H1 (cell line): ENCODE measurements around the gene CACNG4. TPM values are rescaled to one million over a fixed set of nuclear protein-coding genes. Genes with fewer than 3 reads are reported as not detected.

Source experiments
- CTCF ChIA-PET: fragments of 300-600 bp; sonication (Branson Sonifier 250); formaldehyde crosslinking; loops from one replicate; lab custom pipeline; 2021; ENCODE audit not compliant: partially characterized antibody; lab: Charles Lee
- POLR2A ChIA-PET: fragments of 300-600 bp; sonication (Branson Sonifier 250); formaldehyde crosslinking; loops from one replicate; lab custom pipeline; 2021; ENCODE audit warnings: inconsistent platforms; ENCODE audit not compliant: partially characterized antibody; lab: Charles Lee
- DNase-seq, 2 experiments: peaks; one replicate each; pipeline versions ENCODE4 v3.0.0 to v3.0.0-alpha.2; 2010 to 2022; ENCODE audit warnings: low spot score in 2 of 2, low read depth in 1 of 2, mixed read lengths in 1 of 2
- FAIRE-seq: peaks from 2 replicates; lab custom pipeline; 2011; peaks lifted over from hg19 to GRCh38; lab: Jason Lieb, UNC
- H2AFZ ChIP-seq: 2 replicates; pipeline ENCODE4 v1.8.1; 2012; ENCODE audit warnings: low read length, inconsistent platforms
- H2AK5ac ChIP-seq: 2 replicates; pipeline ENCODE4 v1.6.1; 2013; ENCODE audit warnings: low read depth, low read length
- H2BK120ac ChIP-seq: replicated peaks from 2 replicates; pipeline ENCODE3; 2013; ENCODE audit warnings: low read depth, low read length, inconsistent platforms
- H2BK12ac ChIP-seq: 2 replicates; pipeline ENCODE4 v1.6.1; 2013; ENCODE audit warnings: low read depth, low read length
- H2BK15ac ChIP-seq: 2 replicates; pipeline ENCODE4 v1.6.1; 2013; ENCODE audit warnings: low read length
- H2BK20ac ChIP-seq: 2 replicates; pipeline ENCODE4 v1.6.1; 2013; ENCODE audit warnings: low read length
- H2BK5ac ChIP-seq: 2 replicates; pipeline ENCODE4 v1.6.1; 2013; ENCODE audit warnings: low read depth, low read length
- H3K14ac ChIP-seq: 2 replicates; pipeline ENCODE4 v1.6.1; 2013; ENCODE audit warnings: inconsistent platforms; ENCODE audit not compliant: insufficient read length
- H3K18ac ChIP-seq: 2 replicates; pipeline ENCODE4 v1.6.1; 2013; ENCODE audit warnings: low read length; ENCODE audit errors: extremely low read depth
- H3K23ac ChIP-seq: 2 replicates; pipeline ENCODE4 v1.6.1; 2013; ENCODE audit warnings: inconsistent platforms; ENCODE audit not compliant: insufficient read length
- H3K23me2 ChIP-seq: 2 replicates; pipeline ENCODE4 v1.6.1; 2013; ENCODE audit warnings: low read depth, low read length
- H3K27ac ChIP-seq: 2 replicates; pipeline ENCODE4 v1.6.1; 2011; ENCODE audit warnings: low read depth, low read length, inconsistent platforms
- H3K27me3 ChIP-seq, 4 experiments: replicated peaks in 1 of 4; 1 replicate in 1 of 4; 2 replicates in 3 of 4; pipeline versions ENCODE4 v1.6.1 to v1.8.1; 2011 to 2013; ENCODE audit warnings: low read length in 3 of 4, mild to moderate bottlenecking in 3 of 4, inconsistent platforms in 2 of 4, mixed read lengths in 2 of 4, moderate library complexity in 1 of 4; ENCODE audit not compliant: control insufficient read depth in 3 of 4, insufficient read depth in 3 of 4; ENCODE audit errors: extremely low read depth in 1 of 4
- H3K36me3 ChIP-seq, 4 experiments: 2 replicates each; pipeline versions ENCODE4 v1.6.1 to v1.8.1; 2011 to 2013; ENCODE audit warnings: mild to moderate bottlenecking in 4 of 4, low read length in 3 of 4, moderate library complexity in 2 of 4, control low read depth in 1 of 4, inconsistent platforms in 1 of 4; ENCODE audit not compliant: insufficient read depth in 4 of 4, control insufficient read depth in 2 of 4
- H3K4ac ChIP-seq: replicated peaks from 2 replicates; pipeline ENCODE3; 2013; ENCODE audit warnings: low read length, low read depth, mixed read lengths, inconsistent platforms; ENCODE audit not compliant: insufficient read length
- H3K4me1 ChIP-seq, 4 experiments: replicated peaks in 1 of 4; 1 replicate in 1 of 4; 2 replicates in 3 of 4; pipeline versions ENCODE4 v1.6.1 to v1.8.1; 2011 to 2013; ENCODE audit warnings: low read length in 3 of 4, inconsistent platforms in 2 of 4, mixed read lengths in 1 of 4; ENCODE audit not compliant: insufficient read depth in 4 of 4, control insufficient read depth in 3 of 4
- H3K4me2 ChIP-seq, 2 experiments: 2 replicates each; pipeline versions ENCODE4 v1.6.1 to v1.8.1; 2011 to 2013; ENCODE audit warnings: low read depth in 2 of 2, low read length in 2 of 2, control low read depth in 1 of 2, inconsistent platforms in 1 of 2, mild to moderate bottlenecking in 1 of 2; ENCODE audit not compliant: insufficient read depth in 1 of 2
- H3K4me3 ChIP-seq, 4 experiments: fragments of 200-600, 300-600 bp in 1 of 4; sonication (generic), shearing (Covaris generic), sonication (Bioruptor Twin) in 1 of 4; 2 replicates each; pipeline versions ENCODE4 v1.5.1 to v1.8.1; 2011 to 2016; ENCODE audit warnings: low read length in 4 of 4, low read depth in 3 of 4, control low read depth in 2 of 4, inconsistent platforms in 2 of 4, mild to moderate bottlenecking in 2 of 4, mixed read lengths in 1 of 4, moderate library complexity in 1 of 4; ENCODE audit not compliant: insufficient read depth in 2 of 4; ENCODE audit errors: extremely low read depth in 1 of 4
- H3K56ac ChIP-seq: replicated peaks from 2 replicates; pipeline ENCODE3; 2013; ENCODE audit warnings: low read depth, mild to moderate bottlenecking, mixed read lengths, low read length, inconsistent platforms; ENCODE audit not compliant: insufficient read length
- H3K79me1 ChIP-seq: 2 replicates; pipeline ENCODE4 v1.6.1; 2013; ENCODE audit warnings: low read depth, low read length, control low read depth
- H3K79me2 ChIP-seq, 2 experiments: 2 replicates each; pipeline versions ENCODE4 v1.6.1 to v1.8.1; 2012 to 2013; ENCODE audit warnings: low read length in 2 of 2, mild to moderate bottlenecking in 2 of 2, inconsistent platforms in 1 of 2; ENCODE audit not compliant: insufficient read depth in 2 of 2, control insufficient read depth in 1 of 2
- H3K9ac ChIP-seq, 4 experiments: replicated peaks in 1 of 4; 1 replicate in 1 of 4; 2 replicates in 3 of 4; pipeline versions ENCODE4 v1.6.1 to v1.8.1; 2011 to 2013; ENCODE audit warnings: low read depth in 3 of 4, low read length in 3 of 4, control low read depth in 2 of 4, mild to moderate bottlenecking in 2 of 4, moderate library complexity in 2 of 4, inconsistent platforms in 1 of 4; ENCODE audit errors: extremely low read depth in 1 of 4
- H3K9me3 ChIP-seq, 2 experiments: 2 replicates each; pipeline versions ENCODE4 v1.6.1 to v1.8.1; 2012 to 2013; ENCODE audit warnings: mild to moderate bottlenecking in 2 of 2, moderate library complexity in 2 of 2, control low read depth in 1 of 2, inconsistent platforms in 1 of 2, low read depth in 1 of 2, low read length in 1 of 2, mixed read lengths in 1 of 2; ENCODE audit not compliant: insufficient read depth in 2 of 2
- H4K20me1 ChIP-seq, 2 experiments: replicated peaks in 1 of 2; 2 replicates each; pipeline versions ENCODE3 to v1.8.1; 2011 to 2013; ENCODE audit warnings: inconsistent platforms in 2 of 2, low read length in 2 of 2, mild to moderate bottlenecking in 1 of 2; ENCODE audit not compliant: insufficient read depth in 2 of 2, control insufficient read depth in 1 of 2
- H4K5ac ChIP-seq: 2 replicates; pipeline ENCODE4 v1.6.1; 2013; ENCODE audit warnings: low read length, low read depth, mixed read lengths, inconsistent platforms; ENCODE audit not compliant: insufficient read length
- H4K8ac ChIP-seq: 2 replicates; pipeline ENCODE4 v1.8.0; 2013; ENCODE audit warnings: mild to moderate bottlenecking, moderate library complexity, low read length, inconsistent platforms; ENCODE audit not compliant: insufficient read depth; ENCODE audit errors: extremely low read depth
- H4K91ac ChIP-seq: replicated peaks from 2 replicates; pipeline ENCODE3; 2013; ENCODE audit warnings: low read length, mixed read lengths, inconsistent platforms; ENCODE audit not compliant: insufficient read length
- NANOG ChIP-seq: IDR thresholded peaks from 2 replicates; pipeline ENCODE4 v1.6.1; 2011; ENCODE audit warnings: low read length, low read depth, mild to moderate bottlenecking, inconsistent platforms; ENCODE audit not compliant: insufficient read depth, poor library complexity, severe bottlenecking
- TAF1 ChIP-seq: IDR thresholded peaks from 2 replicates; pipeline ENCODE4 v1.6.1; 2011; ENCODE audit warnings: mild to moderate bottlenecking, low read depth, low read length
- WGBS, 2 experiments: shearing (Covaris generic) in 1 of 2; methylation state at CpG; one replicate each; pipeline versions ENCODE4 v1.1.6 to v1.1.7; 2013 to 2015; ENCODE audit warnings: low lambda C conversion rate in 2 of 2, mixed read lengths in 2 of 2, inconsistent platforms in 1 of 2, low coverage in 1 of 2, missing lambda C conversion rate in 1 of 2; ENCODE audit not compliant: insufficient replicate concordance in 2 of 2, insufficient coverage in 1 of 2, insufficient read length in 1 of 2; ENCODE audit errors: extremely low coverage in 1 of 2, missing lambda C conversion rate in 1 of 2; 5-methylcytosine and 5-hydroxymethylcytosine counted together
- polyA plus RNA-seq, 7 experiments: library from polyadenylated mRNA; depleted of rRNA in 3 of 7; stranded (reverse) in 5 of 7; unstranded in 2 of 7; fragments of >200 nt in 5 of 7; fragments of 200-250 nt in 2 of 7; gene quantifications; 1 replicate in 5 of 7; 2 replicates in 1 of 7; 4 replicates in 1 of 7; pipeline versions ENCODE4 v1.2.1 to v1.2.3, GENCODE V29; 2011 to 2013; ENCODE audit warnings: missing spikeins in 2 of 7, mixed read lengths in 2 of 7
- total RNA-seq: library from RNA; stranded (reverse); fragmentation: NEBNext Ultra II Directional; extraction: Animal tissue kit (Norgen Biotek cat#: 25700); gene quantifications from 2 replicates; pipeline ENCODE4 v1.2.1, GENCODE V29; 2021

CACNG4 gene
- total and polyA plus RNA-seq, 2 of the 8 experiments (the other 6 are each of a cell fraction or from before 2014, with no cell fraction given): 3.6 to 5.6 TPM

- Histone ChIP-seq H3K56ac (no peak overlapping the region), H3K79me1 (no peaks in the 10 kb centered on the region), H3K14ac (no peak overlapping the region), H3K79me2 (no peaks in the 10 kb centered on the region), H4K5ac (no peak overlapping the region), H3K27me3 (no peaks in the 10 kb centered on the region), H3K18ac (no peak overlapping the region), H3K4me3 (no peak overlapping the region), H3K27ac (no peak overlapping the region), H3K23me2 (no peaks in the 10 kb centered on the region), H4K8ac (no peak overlapping the region), H3K9ac (no peak overlapping the region), H4K20me1 (no peaks in the 10 kb centered on the region), H2AK5ac (no peak overlapping the region), H3K23ac (no peak overlapping the region), H2BK120ac (no peak overlapping the region), H2BK20ac (no peak overlapping the region), H3K9me3 (no peaks in the 10 kb centered on the region), H2AFZ (no peak overlapping the region), H2BK12ac (no peak overlapping the region), H2BK15ac (no peak overlapping the region), H3K4me2 (no peak overlapping the region), H3K4ac (no peak overlapping the region), H2BK5ac (no peak overlapping the region), H3K4me1 (no peaks in the 10 kb centered on the region), H4K91ac (no peak overlapping the region), H3K36me3 (no peaks in the 10 kb centered on the region)
- WGBS, 2 experiments: 87% methylated on average over 12 of the region's 12 CpGs; no CpG with 5 or more reads in 1 of the 2 experiments
- TF ChIP-seq TAF1 (no peak), NANOG (no peak)
- ChIA-PET POLR2A (interaction anchor here (1.0 kb wide), 1 partner anchor 33 kb away, joined by 3 read pairs; no protein-coding TSS in a partner anchor), CTCF (interaction anchor here (1.5 kb wide), 1 partner anchor 21 kb away, joined by 3 read pairs; no protein-coding TSS in a partner anchor)
- DNase-seq (no peak), FAIRE-seq (no peak)
Observed at GRCh38 chr17:66994930-66995535, 30.5 kb downstream of the CACNG4 start.
